ENCODE measurements around the gene SRSF1. TPM values are rescaled to one million over a fixed set of nuclear protein-coding genes. Genes with fewer than 3 reads are reported as not detected.
A peak's percentile ranks its signal among the peaks of the same experiment; 100 is the strongest.

SRSF1 gene
- polyA plus RNA-seq, 2 of the 4 experiments (the other 2 are of a cell fraction) = 364 to 490 TPM

- no peak for TF ChIP-seq HES2 (IDR thresholded peaks at IDR 0.05)
- no peak; the same call in none of the 2 replicates for TF ChIP-seq MAX (IDR thresholded peaks at IDR 0.05)
- TF ChIP-seq ESRRA (IDR thresholded peaks at IDR 0.05; ENCODE audit: borderline replicate concordance, low read length) = no peak
- TF ChIP-seq TP53 (CRISPR knock-in tag; IDR thresholded peaks at IDR 0.05) = no peak
- no peak for TF ChIP-seq RFX5 (IDR thresholded peaks at IDR 0.05)
- TF ChIP-seq CBX8 (IDR thresholded peaks at IDR 0.05) = no peak
- TF ChIP-seq RAD21 (conservative IDR thresholded peaks at IDR 0.05 in 1 of 2, IDR thresholded peaks at IDR 0.05 in 1 of 2) = peak; percentile 6 to 13; a peak in 1 of 5 replicates
- 0 out of 5 replicates have a peak, but pooled peaks of 1 of the 2 experiments have one; percentile 15 for TF ChIP-seq JUN (IDR thresholded peaks at IDR 0.05)
- TF ChIP-seq CHD4 (IDR thresholded peaks at IDR 0.05; ENCODE audit: borderline replicate concordance) = no peak
These were observed 20.0 kb downstream of the SRSF1 start (continued) for GRCh38 chr17:57986841-57987580.

- 0% methylated on average over 1 of the region's 1 CpG for WGBS (ENCODE audit: missing lambda C conversion rate)
- peaks cover 74% of the 10 kb centered on the region for H3K4me1 ChIP-seq
- H3K4me3 ChIP-seq = peak overlapping the region; percentile 77
- no peak for ATAC-seq
- ChIA-PET POLR2A (interaction anchor here (0.7 to 5.2 kb wide), 8 partner anchors 14 to 125 kb away, joined by 3 to 36 read pairs (median 6); partner anchors contain the start of gene CUEDC1), CTCF (interaction anchor here (0.7 to 3.6 kb wide), 21 partner anchors 9 to 864 kb away, joined by 3 to 55 read pairs (median 5); partner anchors contain the start of gene CUEDC1)
- H3K9me3 ChIP-seq = no peaks in the 10 kb centered on the region
- DNase-seq (ENCODE audit: low read depth in 1 of 2, low spot score in 1 of 2) = peak; percentile 43 to 56
- TF ChIP-seq FOSL2 (IDR thresholded peaks at IDR 0.05) = peak; percentile 68
- peak; percentile 87 for TF ChIP-seq FOSL2 (CRISPR knock-in tag; IDR thresholded peaks at IDR 0.05)
- no peak for TF ChIP-seq RCOR1 (IDR thresholded peaks at IDR 0.05; ENCODE audit: low read depth, low read length)
- peak in 1 of 2 experiments; percentile 37; a peak in 1 of 5 replicates for TF ChIP-seq JUN (IDR thresholded peaks at IDR 0.05)
- no peak for TF ChIP-seq E2F6 (IDR thresholded peaks at IDR 0.05; ENCODE audit: borderline replicate concordance, low read depth)
- no peak for TF ChIP-seq RNF2 (IDR thresholded peaks at IDR 0.05; ENCODE audit: borderline replicate concordance, low read depth)
- TF ChIP-seq PHF8 (IDR thresholded peaks at IDR 0.05; ENCODE audit: borderline replicate concordance, low read depth) = no peak
- TF ChIP-seq CEBPB (IDR thresholded peaks at IDR 0.05) = peak; percentile 55 to 69; a peak in 3 of 4 replicates
- no peak for TF ChIP-seq CHD2 (IDR thresholded peaks at IDR 0.05; ENCODE audit: low read length, partially characterized antibody)
- no peak for TF ChIP-seq POLR2AphosphoS2 (conservative IDR thresholded peaks at IDR 0.05; ENCODE audit: low read length)
- TF ChIP-seq BHLHE40 (IDR thresholded peaks at IDR 0.05; ENCODE audit: low read depth, low read length) = no peak
- TF ChIP-seq EHF (CRISPR knock-in tag; IDR thresholded peaks at IDR 0.05) = no peak
- TF ChIP-seq RAD21 (conservative IDR thresholded peaks at IDR 0.05 in 1 of 2, IDR thresholded peaks at IDR 0.05 in 1 of 2) = no peak
- TF ChIP-seq NPAS2 (CRISPR knock-in tag; IDR thresholded peaks at IDR 0.05; ENCODE audit: borderline replicate concordance) = no peak
- TF ChIP-seq PBX3 (IDR thresholded peaks at IDR 0.05) = no peak
- no peak for TF ChIP-seq RFX5 (IDR thresholded peaks at IDR 0.05)
- peak overlapping the region; percentile 96 to 98 for H3K27ac ChIP-seq
- FAIRE-seq = peak; percentile 86
- peak overlapping the region; percentile 84 for H3K4me2 ChIP-seq
These were observed 21.4 kb downstream of the SRSF1 start for GRCh38 chr17:57985675-57985974.
